Activated CD4-positive, CD25-positive, alpha-beta regulatory T cell (primary cell): ENCODE measurements around the gene DNAI1.

Experiments
- DNase-seq, 4 experiments: peaks; one replicate each; lab custom pipeline; 2025; lab: John Stamatoyannopoulos, UW

Gene DNAI1

GRCh38 chr9:34557426-34558321 is 99.1 kb downstream of the DNAI1 start:
- no peak for DNase-seq

DNA sequence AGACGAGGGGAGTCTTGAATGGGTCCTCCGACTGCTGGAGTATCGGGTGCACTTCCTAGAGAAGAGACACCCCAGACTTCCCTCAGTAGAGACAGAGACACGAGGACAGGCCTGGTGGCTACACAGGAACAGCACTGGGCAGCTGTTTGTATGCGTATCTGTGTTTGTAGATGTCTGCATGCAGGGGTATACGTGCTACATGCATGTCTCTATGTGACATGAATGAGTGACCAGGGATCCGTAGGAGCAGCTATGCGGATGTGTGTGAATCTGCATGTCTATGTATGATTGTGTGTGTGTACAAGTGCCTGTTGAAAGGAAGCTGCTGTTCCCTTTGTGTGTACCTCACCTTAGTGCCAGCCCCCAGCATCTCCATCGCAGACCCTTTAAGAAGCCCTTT is 99.8 kb downstream of the DNAI1 start:
- DNase-seq = no peak

DNA sequence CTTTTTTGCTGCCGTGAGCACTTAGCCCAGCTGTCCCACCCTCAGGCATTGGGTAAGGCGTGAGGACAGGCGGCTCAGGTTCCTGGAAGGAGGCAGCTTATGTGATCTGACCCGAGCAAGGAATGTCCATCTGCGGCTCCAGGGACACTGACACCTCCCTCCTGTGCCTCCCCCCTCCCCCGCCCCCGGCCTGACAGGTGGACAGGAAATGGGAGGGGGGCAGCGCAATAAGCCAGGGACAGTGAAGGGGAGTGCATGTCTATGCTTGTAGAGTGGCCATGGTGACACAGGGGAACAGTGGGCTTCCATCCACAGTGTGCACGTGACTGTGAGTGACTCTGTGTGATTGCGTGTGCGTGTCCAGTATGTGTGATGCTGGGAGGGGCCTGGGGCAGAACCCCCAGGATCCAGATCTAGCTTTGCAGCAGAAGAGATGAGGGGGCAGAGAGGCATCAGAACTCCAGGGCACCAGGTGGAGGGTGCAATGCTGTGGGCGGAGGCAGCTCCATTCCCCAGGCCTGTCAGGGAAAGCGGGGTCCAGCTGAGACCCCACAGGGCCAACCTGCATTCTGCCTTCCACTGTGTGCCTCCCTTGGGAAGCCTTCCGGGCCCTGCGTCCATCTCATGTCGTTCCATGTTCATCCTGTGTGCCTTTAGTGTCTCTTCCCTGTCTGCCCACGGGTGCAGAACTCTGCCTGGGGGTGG is 100.5 kb downstream of the DNAI1 start:
- no peak for DNase-seq

DNA sequence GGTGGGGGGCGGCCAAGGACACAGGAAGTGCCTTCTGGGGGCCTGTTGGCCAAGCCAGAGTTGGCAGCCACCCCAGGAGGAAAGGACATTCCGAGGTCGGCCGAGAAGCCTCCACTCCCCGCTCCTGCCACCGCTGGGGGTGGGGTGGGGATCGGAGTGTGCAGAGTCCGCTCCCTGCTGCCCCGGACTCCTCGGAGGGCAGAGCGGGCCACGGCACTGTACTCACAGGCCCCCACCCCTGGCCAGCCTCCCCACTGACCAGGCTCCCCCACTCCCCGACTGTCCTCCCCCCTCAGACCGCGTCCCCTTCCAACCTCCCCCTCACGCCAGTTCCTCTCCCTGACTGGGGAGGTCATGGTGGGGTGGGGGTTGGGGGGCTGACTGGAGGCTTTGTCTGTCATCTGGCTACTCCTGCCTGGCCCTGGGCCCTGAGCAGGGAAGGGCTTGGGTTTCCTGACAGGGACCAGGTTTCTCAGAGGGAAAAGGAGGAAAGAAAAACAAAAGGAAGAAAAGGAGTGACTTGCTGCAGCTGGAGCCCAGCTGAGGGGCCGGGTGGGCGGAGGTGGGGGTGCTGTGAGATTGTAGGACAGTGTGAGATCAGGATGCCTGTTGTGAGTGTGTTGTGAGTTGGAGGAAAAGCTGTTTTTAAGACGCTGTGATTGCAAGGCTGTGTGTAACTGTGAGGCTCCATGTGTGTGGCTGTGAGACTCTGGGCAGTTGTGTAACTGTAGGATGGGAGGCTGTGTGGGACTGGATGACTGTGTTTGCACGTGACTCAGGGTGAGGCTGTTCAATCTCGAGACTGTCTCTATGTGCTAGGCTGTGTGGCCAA is 101.2 kb downstream of the DNAI1 start:
- no peak for DNase-seq

- no peak for DNase-seq
Observed at GRCh38 chr9:34560599-34561214, 102.1 kb downstream of the DNAI1 start.

DNA sequence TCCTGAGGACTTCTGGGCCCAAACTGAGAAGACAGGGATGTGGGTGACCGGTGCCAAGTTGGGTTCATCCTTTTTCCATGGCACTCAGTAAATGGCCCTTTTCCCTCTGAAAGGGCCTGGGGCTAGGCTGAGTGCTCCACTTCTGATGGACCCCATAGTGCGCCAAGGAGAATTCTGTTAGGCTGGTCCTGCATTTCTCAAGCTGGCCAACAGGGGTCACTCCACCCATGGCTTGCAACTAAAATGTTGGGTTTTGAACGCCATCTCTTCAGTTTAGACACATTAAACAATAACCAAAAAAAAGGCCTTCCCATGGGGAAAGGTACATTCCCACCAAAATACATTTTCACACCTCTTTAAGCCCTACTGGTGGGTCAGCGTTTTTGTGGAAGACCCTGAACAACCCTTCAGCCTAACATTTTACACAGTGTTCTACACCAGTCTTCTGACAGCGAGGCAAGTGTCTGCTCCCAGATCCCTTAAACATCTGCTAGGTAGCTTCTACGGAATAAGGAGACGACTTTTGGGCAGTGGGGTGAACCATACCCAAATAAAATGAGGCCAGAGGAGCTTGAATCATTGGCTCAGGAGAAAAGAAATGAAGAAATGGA is 103.6 kb downstream of the DNAI1 start:
- peak in 1 of 4 experiments; percentile 4 for DNase-seq

GRCh38 chr9:34563262-34563661 is 104.7 kb downstream of the DNAI1 start:
- no peak for DNase-seq

GRCh38 chr9:34564617-34565016 is 106.0 kb downstream of the DNAI1 start:
- DNase-seq = no peak

- DNase-seq = no peak
Observed at GRCh38 chr9:34565856-34566255, 107.3 kb downstream of the DNAI1 start.

DNA sequence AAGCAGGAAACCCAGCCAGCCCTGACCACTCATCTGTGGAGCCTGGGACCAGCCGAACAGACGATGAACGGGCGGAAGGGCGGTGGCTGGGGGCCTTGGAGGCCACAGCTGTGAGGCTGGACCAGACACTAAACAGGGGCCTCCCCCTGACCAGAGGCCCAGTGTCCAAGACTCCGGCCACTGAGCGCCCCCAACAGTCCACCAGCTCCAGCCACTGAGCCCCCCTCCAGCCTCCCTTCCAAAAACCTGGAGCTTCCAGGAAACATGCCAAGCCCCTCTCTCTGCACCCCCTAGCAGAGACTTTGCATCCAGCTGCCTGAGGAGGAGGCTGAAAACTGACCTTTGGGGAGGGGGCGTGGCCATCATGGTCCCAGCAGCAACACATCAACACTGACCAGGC is 107.7 kb downstream of the DNAI1 start:
- DNase-seq = no peak

GRCh38 chr9:34566972-34567371 is 108.4 kb downstream of the DNAI1 start:
- no peak for DNase-seq

DNA sequence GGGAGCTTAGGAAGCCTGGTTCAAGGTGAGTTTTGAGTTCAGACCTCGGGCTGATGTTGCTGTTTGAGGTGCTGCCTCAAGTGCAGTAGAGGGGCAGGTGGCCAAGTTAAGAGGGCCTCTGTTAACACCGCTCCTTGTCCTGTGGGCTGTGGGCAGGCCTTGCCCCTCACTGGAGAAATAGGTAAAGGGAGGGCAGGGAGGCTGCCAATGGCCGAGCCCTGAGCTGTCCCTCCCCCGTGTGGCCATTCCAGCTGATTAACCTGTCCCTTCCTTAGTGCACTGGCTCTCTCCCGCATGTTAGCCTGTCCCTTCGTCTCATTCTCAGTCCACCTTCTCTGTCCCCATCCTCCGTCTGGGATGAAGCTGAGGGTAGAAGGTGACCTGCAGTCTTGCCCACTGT is 109.5 kb downstream of the DNAI1 start:
- DNase-seq = no peak

GRCh38 chr9:34568774-34569173 is 110.2 kb downstream of the DNAI1 start:
- no peak for DNase-seq

DNA sequence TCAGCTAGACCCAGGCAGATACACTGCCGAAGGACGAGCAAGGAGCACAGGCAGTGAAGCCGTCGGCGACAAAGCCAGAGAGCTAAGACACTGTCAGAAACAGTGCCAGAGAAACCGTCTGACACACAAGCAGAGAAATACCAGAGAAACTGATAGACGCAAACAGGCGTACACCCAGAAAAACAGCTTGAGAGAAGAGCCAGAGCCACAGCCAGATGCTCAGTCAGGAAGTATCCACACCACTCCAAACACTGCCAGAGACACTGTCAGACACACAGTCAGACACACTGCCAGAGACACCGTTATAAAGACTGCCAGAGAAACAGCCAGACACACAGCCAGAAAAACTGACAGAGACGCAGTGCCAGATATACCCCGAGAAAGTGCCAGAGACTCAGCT is 111.8 kb downstream of the DNAI1 start:
- no peak for DNase-seq
